Measurements from ENCODE around the gene OVOL2. TPM values are rescaled to one million over a fixed set of nuclear protein-coding genes. Genes with fewer than 3 reads are reported as not detected.

OVOL2 gene
- total and polyA plus RNA-seq, 4 donors = 2.7 to 11.2 (median 7.2) TPM

DNA sequence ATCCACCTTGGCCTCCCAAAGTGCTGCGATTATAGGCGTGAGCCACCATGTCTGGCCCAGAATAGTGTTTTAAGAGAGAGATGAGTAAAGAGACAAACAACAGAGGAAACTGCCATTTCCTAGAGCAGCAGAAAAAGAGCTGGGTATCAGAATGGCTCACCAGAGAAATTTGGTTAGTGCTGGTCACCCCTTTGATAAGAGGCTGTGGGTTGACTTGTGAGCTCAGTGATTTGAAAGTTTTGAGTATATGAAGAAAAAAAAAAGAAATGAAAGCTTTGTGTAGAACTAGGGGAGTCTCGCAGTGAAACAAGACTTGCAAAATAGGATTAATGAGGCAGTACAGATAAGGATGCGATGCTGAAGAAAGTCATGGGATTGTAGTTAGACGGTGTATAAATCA, 59.3 kb downstream of the OVOL2 start:
- DNase-seq = no peak
- TF ChIP-seq, protein P1, sequence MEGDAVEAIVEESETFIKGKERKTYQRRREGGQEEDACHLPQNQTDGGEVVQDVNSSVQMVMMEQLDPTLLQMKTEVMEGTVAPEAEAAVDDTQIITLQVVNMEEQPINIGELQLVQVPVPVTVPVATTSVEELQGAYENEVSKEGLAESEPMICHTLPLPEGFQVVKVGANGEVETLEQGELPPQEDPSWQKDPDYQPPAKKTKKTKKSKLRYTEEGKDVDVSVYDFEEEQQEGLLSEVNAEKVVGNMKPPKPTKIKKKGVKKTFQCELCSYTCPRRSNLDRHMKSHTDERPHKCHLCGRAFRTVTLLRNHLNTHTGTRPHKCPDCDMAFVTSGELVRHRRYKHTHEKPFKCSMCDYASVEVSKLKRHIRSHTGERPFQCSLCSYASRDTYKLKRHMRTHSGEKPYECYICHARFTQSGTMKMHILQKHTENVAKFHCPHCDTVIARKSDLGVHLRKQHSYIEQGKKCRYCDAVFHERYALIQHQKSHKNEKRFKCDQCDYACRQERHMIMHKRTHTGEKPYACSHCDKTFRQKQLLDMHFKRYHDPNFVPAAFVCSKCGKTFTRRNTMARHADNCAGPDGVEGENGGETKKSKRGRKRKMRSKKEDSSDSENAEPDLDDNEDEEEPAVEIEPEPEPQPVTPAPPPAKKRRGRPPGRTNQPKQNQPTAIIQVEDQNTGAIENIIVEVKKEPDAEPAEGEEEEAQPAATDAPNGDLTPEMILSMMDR (IDR thresholded peaks at IDR 0.05; ENCODE audit: control extremely low read depth, extremely low read depth) = no peak

DNA sequence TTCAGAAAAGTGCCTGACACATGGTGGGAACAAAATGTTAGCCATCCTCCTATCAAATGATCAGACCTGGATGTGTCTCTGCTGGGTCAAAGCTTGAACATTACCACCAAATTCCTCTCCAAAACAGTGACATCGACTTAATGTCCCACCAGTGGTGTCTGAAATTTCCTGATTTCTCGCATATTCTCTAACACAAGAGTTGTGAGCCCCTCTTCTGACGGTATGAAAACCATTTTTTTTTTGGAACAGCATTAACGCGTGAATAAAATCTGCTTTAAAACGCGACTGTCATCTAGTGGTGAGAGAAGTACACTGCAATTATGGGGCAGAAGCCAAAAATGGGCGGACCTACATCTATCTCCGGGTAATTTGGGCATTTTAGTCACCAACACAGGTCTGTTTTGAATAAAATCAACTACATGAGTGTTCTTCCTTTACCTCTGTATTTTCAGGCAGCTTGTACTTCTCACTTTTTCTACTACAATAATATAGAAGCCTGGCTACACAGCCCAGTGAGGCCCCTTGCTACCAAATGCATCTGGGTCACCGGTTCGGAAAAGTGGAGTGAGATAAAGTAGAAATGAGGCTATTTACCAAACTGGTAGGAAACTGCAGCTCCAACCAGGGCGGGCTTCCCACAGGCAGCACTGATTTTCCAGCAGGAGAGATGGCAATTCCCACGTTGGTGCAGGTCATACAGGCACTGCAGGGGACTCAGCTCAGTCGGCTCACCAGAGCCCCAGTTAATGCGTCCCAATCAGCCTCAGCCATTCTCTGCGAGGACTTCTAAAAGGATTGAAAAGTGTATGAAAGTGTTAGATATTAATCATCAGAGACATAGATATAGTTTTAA, 61.5 kb downstream of the OVOL2 start:
- Histone ChIP-seq H3K27me3 (ENCODE audit: control insufficient read depth in 3 of 3, insufficient read depth in 3 of 3, low read length in 2 of 3) (no peaks in the 10 kb centered on the region), H3K4me1 (ENCODE audit: control insufficient read depth in 5 of 5, insufficient read depth in 5 of 5, low read length in 5 of 5) (peaks cover 0 to 6% (median 0%) of the 10 kb centered on the region in 5 donors), H3K9ac (ENCODE audit: insufficient read depth in 1 of 2, low read length in 2 of 2) (peak overlapping the region in 1 of 2 donors; percentile 71), H3K27ac (ENCODE audit: low read depth in 1 of 2, low read length in 1 of 2) (no peak overlapping the region), H3K4me3 (no peak overlapping the region), H3K36me3 (ENCODE audit: control insufficient read depth in 4 of 4, insufficient read depth in 4 of 4, low read length in 4 of 4) (no peaks in the 10 kb centered on the region), H3K9me3 (ENCODE audit: control insufficient read depth in 4 of 4, insufficient read depth in 3 of 4, low read length in 3 of 4) (no peaks in the 10 kb centered on the region)
- ATAC-seq (ENCODE audit: insufficient read depth, low FRiP score) (no peak), DNase-seq (peak; percentile 53 to 85 (median 84))
- WGBS, 2 donors = 26 to 30% methylated on average over 16 of the region's 16 CpGs
- TF ChIP-seq, protein P1 (IDR thresholded peaks at IDR 0.05; ENCODE audit: control extremely low read depth, extremely low read depth) = peak; percentile 98

More for the DNA sequence above, 59.3 kb downstream of the OVOL2 start:
- ATAC-seq (ENCODE audit: insufficient read depth, low FRiP score) = no peak
- Histone ChIP-seq H3K9ac (ENCODE audit: insufficient read depth in 1 of 2, low read length in 2 of 2) (no peak overlapping the region), H3K4me3 (no peak overlapping the region), H3K9me3 (ENCODE audit: control insufficient read depth in 4 of 4, insufficient read depth in 3 of 4, low read length in 3 of 4) (no peaks in the 10 kb centered on the region), H3K4me1 (ENCODE audit: control insufficient read depth in 5 of 5, insufficient read depth in 5 of 5, low read length in 5 of 5) (peaks cover 0 to 6% (median 0%) of the 10 kb centered on the region in 5 donors), H3K27me3 (ENCODE audit: control insufficient read depth in 3 of 3, insufficient read depth in 3 of 3, low read length in 2 of 3) (no peaks in the 10 kb centered on the region), H3K36me3 (ENCODE audit: control insufficient read depth in 4 of 4, insufficient read depth in 4 of 4, low read length in 4 of 4) (no peaks in the 10 kb centered on the region), H3K27ac (ENCODE audit: low read depth in 1 of 2, low read length in 1 of 2) (no peak overlapping the region)
- WGBS, 2 donors = 92 to 93% methylated on average over 5 of the region's 5 CpGs

DNA sequence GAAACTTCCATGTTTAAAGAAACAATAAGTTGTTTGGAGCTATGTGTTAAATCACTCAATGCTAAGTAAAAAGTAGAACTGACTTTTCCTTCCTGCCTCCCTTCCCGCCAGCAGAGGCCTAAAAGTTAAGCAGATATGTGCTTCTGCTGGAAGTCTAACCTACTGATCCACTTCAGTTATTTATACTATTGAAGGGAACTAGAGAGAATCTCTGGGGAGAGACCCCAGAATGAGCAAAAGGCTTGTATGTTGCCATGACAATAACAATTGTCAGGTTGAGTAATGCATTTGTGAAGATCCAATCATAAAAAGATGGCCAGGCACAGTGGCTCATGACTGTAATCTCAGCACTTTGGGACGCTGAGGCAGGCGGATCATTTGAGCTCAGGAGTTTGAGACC, 64.2 kb downstream of the OVOL2 start:
- Histone ChIP-seq H3K9ac (ENCODE audit: insufficient read depth in 1 of 2, low read length in 2 of 2) (no peak overlapping the region), H3K4me1 (ENCODE audit: control insufficient read depth in 5 of 5, insufficient read depth in 5 of 5, low read length in 5 of 5) (peaks cover 0 to 6% (median 2%) of the 10 kb centered on the region in 5 donors), H3K4me3 (no peak overlapping the region), H3K36me3 (ENCODE audit: control insufficient read depth in 4 of 4, insufficient read depth in 4 of 4, low read length in 4 of 4) (peaks cover 0 to 3% (median 0%) of the 10 kb centered on the region in 4 donors), H3K9me3 (ENCODE audit: control insufficient read depth in 4 of 4, insufficient read depth in 3 of 4, low read length in 3 of 4) (no peaks in the 10 kb centered on the region), H3K27me3 (ENCODE audit: control insufficient read depth in 3 of 3, insufficient read depth in 3 of 3, low read length in 2 of 3) (no peaks in the 10 kb centered on the region), H3K27ac (ENCODE audit: low read depth in 1 of 2, low read length in 1 of 2) (no peak overlapping the region)
- ATAC-seq (ENCODE audit: insufficient read depth, low FRiP score) (no peak), DNase-seq (no peak)
- 85 to 89% methylated on average over 3 of the region's 3 CpGs for WGBS, 2 donors
- TF ChIP-seq, protein P1 (IDR thresholded peaks at IDR 0.05; ENCODE audit: control extremely low read depth, extremely low read depth) = no peak
